HG02642 (cell line): ENCODE results near the gene SCT.

Source experiments
- ATAC-seq: cut with Tn5 transposase; IDR thresholded peaks from one replicate; pipeline ENCODE4 v1.9.1; 2021; ENCODE audit warnings: mild to moderate bottlenecking; ENCODE audit not compliant: unreplicated experiment, poor library complexity

The SCT gene

DNA sequence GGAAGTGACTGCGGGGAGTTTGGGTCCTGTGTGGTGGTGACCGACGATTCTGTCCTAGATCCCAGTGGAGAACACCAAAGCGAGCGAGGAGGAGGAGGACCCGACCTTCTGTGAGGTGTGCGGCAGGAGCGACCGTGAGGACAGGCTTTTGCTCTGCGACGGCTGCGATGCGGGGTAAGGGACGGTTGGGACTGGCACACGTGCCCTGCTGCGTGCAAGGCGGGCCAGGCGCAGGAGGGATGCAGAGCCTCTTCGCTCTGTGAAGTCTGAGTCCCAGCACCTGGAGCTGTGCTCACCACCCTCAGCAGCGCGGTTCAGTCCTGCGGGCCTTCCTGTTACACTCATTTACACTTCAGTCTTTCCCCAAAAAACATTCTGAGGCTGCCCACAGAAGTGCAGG is 34.5 kb downstream of the SCT start:
- no peak for ATAC-seq

DNA sequence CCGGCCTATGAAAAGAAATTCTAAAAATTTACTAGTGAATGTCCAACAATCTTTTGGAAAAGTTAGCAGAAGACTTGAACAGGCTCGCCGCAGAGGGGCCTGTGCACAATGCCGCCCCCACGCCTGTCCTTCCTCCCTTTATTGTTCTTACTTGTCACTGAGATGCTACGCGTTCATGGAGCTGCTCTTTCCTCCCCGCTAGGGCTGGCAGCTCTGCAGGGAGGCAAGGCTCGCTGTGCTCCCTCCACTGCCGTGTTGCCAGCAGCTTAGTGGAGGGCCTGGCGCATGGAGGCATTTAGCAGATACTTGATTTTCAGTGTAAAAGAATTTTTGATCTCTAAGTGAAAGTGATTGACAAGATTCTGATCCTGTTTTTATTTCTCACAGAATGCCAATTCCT is 36.0 kb downstream of the SCT start:
- no peak for ATAC-seq

DNA sequence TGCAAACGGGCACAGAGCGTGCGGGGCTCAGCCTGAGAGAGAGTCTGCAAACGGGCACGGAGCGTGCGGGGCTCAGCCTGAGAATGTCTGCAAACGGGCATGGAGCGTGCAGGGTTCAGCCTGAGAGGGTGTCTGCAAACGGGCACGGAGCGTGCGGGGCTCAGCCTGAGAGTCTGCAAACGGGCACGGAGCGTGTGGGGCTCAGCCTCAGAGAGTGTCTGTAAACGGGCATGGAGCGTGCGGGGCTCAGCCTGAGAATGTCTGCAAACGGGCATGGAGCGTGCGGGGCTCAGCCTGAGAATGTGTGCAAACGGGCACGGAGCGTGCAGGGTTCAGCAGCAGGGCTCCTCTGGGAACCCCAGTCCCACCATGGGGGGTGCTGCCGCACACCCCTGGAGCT is 37.2 kb downstream of the SCT start:
- ATAC-seq: no peak

DNA sequence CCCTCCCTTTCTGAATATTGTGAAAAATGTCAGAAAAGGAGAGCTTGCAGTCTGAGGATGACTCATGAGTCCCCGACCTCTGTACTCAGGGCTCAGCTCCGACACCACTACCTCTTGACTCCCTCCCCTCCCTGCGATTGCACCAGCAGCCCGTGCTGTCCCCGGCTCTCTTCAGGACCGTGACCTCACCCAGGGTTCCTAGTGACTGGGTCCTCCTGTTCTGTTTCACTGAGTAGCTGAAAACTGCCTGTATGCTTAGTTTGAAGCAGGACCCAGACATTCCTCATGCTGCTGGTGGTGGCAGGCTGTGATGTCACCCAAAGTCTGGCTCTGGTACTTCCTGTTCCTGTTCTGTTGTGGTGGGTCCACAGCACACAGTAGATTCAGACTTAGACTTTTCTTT is 39.0 kb downstream of the SCT start:
- no peak for ATAC-seq

DNA sequence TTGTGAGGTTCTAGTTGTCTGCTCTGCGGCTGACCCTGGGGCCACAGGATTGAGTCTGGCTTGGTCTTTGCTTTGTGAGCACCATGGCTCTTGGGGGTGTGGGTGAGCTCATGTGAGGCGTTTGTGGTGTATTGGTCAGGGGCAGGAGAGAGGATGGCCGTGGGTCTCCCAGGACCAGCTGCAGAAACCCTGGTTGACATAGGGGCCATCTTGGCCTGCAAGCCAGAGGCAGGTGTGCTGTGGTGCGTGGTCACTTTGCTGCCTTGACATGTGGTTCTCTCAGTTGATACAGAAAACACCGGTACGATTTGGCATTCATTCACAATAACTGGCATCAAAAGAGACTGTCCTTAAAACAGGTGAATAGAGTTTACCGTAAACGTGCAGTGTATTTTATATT is 39.4 kb downstream of the SCT start:
- no peak for ATAC-seq

DNA sequence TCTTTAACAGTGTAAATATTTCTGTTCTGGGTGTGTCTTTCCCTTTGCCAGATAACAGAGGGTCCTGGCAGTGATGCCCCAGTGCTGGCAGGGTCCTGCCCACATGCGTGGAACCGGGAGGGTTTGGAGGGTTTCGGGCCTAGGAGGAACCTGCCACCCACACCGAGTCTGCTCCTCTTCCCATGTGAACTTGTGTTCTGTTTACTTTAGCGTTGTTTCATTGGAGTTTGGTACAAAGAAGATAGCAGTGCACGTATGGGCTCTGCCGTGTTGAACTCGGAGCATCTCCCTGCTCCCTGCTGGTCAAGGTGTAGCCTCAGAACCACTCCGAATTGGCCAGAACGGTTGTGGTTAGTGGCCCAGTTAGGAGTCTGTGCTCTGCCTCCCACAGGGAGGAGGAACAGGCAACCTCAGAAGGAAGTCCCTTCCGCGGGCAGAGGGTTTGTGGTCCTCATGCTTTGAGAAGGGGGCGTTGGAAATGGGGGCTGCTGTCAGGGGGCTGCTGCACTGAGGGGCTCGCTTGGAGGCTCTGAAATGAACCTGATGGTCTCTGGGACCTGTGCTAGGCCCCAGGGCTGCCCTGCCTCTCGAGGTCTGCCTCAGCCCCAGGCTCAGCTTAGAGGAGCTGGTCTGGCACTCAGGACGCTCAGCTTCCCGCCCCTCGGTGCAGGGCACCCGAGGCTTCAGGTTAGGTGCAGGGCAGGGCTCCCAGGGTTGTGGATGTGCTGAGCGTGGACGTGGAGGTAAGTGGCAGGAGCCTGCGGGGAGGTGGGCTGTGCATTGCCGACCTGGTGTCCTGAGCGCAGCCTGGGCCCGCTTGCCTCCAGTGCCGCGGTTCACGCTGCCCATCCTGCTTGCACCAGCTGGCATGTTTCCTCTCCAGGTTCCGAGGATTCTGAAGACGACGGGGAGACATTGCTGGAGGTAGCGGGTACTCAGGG is 40.3 kb downstream of the SCT start:
- no peak for ATAC-seq

DNA sequence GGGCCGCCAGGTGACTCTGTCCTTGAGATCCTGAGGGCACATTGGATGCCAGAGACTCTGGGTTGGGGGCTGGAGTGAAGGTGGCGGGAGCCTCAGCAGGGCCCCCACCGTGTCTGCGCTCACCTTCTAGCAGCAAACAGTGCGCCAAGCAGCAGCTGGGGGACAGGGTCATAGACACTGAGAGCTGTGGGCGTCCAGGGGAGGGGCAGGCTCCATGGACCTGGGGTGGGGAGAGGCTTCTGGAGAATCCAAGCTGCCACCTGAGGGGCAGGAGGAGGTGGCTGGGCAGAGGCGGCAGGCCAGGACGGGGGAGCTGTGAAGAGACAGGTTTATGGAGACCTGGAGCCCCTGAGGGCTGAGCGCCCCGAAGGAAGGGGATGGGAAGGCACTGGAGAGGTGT is 42.7 kb downstream of the SCT start:
- ATAC-seq: no peak

DNA sequence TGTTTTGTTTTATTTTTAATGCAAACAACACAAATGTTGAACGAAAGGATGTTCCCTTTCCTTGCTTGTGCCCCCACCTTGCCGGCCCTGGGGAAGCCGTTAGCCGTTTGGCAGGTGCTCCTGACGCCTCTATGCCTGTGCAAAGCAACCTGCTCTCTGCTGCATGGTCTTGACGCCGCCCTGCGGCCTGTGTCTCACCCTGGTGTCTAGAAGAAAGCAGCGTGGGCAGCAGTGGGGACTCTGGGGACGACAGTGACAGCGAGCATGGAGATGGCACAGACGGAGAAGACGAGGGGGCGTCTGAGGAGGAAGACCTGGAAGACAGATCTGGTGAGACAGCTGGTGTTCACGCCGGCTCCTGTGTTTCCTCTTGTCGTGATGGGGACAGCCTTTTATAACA is 45.2 kb downstream of the SCT start:
- ATAC-seq: no peak

DNA sequence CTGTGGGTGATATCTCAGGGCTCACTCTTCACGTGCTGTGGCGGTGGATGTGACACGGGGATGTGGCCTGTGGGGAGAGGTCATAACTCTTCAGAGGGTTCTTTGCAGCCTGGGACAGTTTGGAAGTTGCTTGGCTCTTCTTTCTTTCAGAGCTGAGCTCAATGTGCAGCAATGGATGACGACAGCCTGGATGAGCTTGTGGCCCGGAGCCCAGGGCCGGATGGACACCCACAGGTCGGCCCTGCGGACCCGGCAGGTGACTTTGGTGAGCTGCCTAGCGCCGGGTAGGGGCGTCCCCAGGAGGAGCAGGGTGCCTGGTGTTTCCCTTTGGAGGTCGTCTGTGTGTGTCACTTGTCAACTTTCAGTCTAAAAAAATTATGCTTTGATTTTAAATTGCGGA is 45.6 kb downstream of the SCT start:
- no peak for ATAC-seq

DNA sequence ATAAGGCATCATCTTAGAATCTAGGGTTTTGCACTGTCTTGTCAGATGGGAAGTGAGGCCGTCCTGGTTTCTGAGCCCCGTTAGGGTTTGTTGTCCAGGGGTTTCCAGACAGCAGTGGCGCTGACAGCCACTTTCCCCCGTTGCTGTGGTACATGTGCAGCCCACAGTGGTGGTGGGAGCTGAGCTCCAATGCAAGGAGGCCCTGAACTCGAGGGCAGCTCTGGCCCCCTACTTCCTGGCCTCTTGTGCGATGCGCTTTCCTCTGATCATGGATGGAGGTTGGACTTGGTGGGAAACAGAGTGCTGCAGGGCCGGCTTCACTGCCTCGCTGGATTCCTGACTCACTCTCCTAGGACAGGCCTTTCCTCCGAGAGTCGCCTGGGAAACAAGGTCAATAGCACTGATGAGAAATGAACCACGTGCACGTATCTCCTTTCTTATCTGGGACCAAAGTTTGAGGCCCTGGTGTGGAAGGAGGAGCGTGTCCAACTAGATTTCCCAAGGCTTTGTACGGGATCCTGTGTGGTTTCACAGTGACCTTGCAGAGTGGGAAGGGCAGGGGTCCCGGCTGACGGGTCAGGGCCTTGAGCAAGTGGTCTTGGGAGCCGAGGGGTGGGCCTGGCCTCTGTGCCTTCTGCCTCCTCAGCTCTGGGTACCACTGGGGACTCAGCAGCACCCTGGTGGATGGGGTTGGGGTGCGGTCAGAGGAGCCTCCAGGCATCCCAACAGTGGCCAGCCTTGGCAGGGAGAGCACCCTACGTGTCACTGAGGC is 47.0 kb downstream of the SCT start:
- ATAC-seq: no peak

DNA sequence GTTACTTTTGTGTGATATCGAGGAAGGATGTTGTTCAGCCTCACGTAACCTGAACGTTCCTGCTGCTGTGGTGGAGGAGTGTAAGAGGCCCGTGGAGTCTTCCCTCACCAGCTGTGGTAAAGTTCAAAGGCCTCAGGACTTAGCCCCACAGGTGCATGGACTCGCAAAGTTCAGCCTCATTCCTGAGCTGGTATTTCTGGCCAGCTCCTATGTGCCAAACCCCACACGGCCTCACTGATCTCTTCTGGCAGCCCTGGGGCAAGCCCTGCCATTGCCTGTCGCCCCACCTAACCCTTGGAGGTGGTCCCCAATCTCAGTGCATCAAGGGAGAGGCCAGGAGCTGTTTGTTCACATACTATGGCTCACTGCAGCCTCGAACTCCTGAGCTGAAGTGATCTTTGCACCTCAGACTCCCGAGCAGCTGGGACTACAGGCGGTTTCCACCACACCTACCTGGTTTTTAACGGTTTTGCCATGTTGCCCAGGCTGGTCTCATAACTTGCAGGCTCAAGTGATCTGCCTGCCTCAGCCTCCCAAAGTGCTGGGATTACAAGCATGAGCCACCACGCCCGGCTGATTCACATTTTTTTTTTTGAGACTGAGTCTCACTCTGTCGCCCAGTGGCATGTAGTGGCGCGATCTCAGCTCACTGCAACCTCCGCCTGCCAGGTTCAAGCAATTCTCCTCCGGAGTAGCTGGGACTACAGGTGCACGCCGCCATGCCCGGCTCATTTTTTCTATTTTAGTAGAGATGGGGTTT is 48.5 kb downstream of the SCT start:
- no peak for ATAC-seq

DNA sequence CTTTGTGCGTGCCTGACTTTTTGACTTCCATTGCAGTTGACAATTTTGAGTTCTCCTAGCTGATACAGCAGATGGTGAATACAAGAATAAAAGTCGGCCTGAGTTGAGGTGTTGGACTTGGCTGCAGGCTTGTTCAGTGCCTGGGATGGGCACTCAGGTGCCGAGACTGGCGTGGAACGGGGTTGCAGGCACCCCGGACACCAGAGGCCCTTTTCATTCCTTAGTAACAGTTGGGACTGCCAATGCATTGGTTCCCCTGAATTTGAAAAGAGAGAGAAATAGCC is 49.4 kb downstream of the SCT start:
- no peak for ATAC-seq

DNA sequence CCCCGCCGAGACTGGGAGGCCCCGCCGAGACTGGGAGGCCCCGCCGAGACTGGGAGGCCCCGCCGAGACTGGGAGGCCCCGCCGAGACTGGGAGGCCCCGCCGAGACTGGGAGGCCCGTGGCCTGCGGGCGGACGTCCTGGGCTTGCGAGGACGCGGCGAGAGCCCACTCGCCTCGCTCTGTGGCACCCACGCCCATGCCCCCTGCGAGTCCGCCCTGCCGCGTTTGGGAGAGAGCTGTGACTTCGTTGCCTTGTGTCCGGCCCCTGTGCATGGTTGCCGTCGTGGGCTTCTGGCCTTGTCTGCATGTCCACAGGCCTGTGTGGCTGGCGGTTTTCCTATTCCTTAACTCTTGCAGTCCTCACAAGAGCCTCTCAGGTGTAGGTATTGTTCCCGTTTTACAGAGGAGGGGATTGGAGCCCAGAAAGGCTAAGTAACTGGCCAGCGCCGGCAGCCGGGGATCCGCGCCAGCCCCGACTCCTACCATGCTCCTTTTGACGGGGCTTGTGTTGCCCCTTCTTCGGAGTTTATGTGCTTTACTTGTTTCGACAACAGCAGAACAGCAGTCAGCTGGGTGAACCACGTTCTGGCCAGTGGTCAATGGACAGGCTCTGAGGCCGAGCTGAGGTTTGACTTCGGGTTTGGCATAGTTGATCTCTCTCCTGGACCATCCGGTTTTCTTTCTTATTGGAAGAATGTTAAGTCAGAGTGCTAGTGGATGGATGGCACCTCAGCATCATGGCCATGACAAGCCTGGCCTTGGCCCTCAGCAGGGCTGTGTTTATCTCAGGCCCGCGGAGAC is 50.0 kb downstream of the SCT start:
- ATAC-seq: no peak
